ENCODE data around the gene SLC17A5. TPM values are rescaled to one million over a fixed set of nuclear protein-coding genes. Genes with fewer than 3 reads are reported as not detected.

SLC17A5 gene
- polyA plus RNA-seq, 12 donors: 14.1 to 31.8 (median 17.3) TPM; not detected in 1

Other genes starting within 250 kb of the SLC17A5 start
- 1 to 10 TPM in 11 of 12 donors, not detected in 1; 4.3 to 9.8 (median 5.1) TPM for gene CGAS, start 201.7 kb downstream of the SLC17A5 start, polyA plus RNA-seq (ENCODE audit: insufficient read length in 12 of 12)
- gene MTO1, start 192.3 kb downstream of the SLC17A5 start, polyA plus RNA-seq (ENCODE audit: insufficient read length in 12 of 12): 10 to 100 TPM in 11 of 12 donors, not detected in 1; 12.3 to 23.6 (median 21.0) TPM
- over 10,000 TPM in 11 of 12 donors, 1,000 to 10,000 TPM in 1; 5,408 to 26,661 (median 22,680) TPM for gene EEF1A1, start 133.0 kb downstream of the SLC17A5 start, polyA plus RNA-seq (ENCODE audit: insufficient read length in 12 of 12)
- 10 to 100 TPM in 11 of 12 donors, not detected in 1; 12.5 to 40.6 (median 19.6) TPM for gene CD109, start 42.2 kb upstream of the SLC17A5 start, polyA plus RNA-seq (ENCODE audit: insufficient read length in 12 of 12)

Measured in muscle of arm (tissue), 12 donors.